ENCODE measurements around the gene ONECUT1.

- TF ChIP-seq POLR2A (IDR thresholded peaks at IDR 0.05; ENCODE audit: low read depth) (no peak), CTCF (IDR thresholded peaks at IDR 0.05) (no peak)
These were observed 72.7 kb downstream of the ONECUT1 start for GRCh38 chr15:52717481-52717880.

All from esophagus muscularis mucosa (tissue), 3 donors.